Stimulated activated CD8-positive, alpha-beta memory T cell treated with anti-CD3 and anti-CD28 coated beads, Interleukin-7, amount 100 ng/mL, for 48 hours (primary cell): ENCODE data around the gene MAML3.

ENCODE experiments used
- DNase-seq, 2 donors: peaks; one replicate each; pipeline ENCODE4 v3.0.0-alpha.2; 2020; ENCODE audit warnings: low read depth in 1 of 2; ENCODE audit errors: extremely low read depth in 1 of 2

Gene MAML3

DNA sequence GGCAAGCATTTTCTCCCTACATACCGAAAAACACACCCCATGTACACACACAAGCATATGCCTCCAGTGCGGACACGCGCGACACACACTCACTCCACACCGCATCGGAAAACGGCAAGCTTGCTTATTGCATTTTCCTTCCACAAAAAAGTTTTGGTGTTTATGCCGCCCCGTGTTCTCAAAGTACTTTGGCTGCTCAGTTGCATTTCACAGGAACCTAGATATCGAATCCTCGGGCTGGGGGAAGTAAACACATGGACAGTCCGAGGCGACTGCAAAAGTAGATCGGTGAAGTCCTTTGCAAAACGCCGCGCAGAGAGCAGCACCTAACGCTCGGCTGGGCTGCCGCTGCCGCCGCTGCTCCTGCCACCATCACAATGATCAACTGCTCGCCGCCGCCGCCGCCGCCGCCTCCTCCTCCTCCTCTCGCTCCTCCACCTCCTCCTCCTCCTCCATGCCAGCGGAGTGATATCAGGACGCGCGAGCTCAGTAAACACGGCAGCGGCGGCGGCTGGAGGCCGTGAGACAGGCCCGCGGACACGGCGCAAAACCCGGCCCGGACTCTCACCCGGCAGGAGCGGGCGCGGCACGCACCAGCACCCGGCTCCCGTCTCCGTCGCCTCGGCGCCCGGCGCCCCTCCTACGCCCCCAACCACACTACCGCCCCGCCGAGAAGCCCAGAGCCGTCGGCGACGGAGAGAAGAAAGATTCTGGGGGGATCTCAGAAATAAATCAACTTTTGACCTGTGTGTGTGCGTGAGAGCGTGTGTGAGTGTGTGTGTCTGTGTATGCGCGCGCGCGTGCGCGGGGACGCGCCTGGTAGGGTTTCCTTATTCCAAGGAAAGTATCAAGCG is at the start of gene MAML3:
Gene MAML3, minus strand, starts transcription at position 467 of the 854 bp plus-strand sequence. CDS start 857 bp downstream, outside the sequence.
- DNase-seq: peak; percentile 64 to 73

DNA sequence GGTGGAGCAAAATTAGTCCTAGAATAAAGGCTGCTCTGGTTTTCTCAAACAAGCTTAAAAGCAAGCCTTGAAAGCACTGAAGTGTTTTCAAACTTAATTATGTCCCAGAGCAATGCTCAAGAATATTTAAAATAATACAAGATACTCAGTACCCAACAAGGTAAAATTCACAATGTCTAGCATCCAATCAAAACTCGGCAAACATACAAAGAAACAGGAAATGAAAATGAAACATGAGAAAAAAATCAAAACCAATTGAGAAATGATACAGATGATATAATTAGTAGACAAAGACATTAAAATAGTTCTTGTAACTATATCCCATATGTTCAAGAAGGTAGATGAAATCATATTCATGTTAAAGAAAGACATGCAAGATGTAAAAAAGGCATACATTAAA is 45.0 kb upstream of the MAML3 start:
- DNase-seq: no peak

DNA sequence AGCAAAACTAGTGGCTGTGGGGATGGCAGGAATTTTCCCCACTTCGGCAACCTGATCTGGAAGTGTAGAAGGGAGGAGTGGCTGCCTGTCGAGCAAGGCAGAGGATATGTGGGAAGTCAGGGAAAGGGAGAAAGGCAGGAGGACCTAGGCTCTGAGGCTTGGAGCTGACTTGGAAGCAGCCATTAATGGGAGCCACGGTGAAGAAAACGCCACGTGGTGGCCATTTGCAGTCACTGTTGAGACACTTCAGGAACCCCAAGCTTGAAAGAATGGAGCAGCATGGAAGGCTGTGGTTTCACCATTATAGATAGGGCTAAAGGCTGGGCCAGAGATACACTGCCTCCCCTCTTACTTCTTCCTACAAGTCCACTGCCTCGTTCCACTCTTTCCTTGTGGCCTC is 41.8 kb upstream of the MAML3 start:
- DNase-seq: no peak

DNA sequence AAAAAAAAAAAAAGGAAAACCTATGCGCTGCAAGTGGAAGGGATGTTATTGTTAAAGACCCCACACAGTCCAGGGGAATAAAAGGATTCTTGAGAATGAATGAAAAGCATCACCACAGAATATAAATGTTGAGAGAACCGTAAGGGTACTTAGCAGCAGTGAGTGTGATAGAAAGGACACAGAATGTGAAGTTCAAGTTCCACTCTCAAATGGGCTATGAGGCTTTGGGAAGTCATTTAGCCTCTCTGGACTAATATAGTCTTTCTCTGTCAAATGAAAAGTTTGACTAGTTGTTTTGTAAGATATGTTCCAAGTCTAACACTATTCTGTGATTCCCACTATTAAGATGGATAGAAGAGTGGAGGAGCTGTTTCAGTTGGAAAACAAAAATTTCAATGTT is 35.8 kb upstream of the MAML3 start:
- DNase-seq: no peak

DNA sequence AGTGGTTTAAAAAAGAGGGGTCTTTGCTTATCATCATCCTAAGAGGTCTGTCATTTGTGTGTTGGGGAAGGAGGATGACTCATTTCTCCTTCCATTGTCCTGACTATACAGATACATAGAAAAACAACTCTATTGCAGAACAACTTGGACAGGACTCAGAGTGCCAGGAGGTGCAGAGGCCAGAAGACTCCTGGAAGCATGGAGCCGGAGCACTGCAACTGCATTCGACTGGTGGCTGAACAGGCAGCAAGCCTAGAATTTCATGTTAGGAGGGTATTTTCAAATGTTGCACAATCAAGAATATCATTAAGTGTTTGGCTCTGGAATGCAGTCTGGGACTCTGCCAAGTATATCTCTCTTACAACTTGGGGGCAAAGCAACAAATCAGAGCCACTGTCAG is 35.0 kb upstream of the MAML3 start:
- no peak for DNase-seq

DNA sequence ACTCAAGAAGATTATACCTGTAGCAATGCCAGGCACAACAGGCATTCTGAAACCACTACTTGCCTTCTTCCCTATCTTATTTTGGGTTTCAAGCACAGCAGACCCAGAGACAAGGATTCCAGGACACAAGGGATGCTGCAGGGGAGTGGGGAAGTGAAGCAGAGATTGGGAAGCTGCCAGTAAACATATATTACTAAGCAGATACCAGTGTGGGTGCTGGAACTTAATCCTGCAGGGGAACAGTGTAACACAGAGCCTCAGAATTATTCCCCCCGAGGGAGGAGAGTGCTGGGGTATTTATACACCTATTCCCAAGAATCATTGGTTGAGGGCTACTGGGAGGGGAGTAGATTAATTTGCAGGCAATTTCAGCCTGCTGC is 33.3 kb upstream of the MAML3 start:
- no peak for DNase-seq

DNA sequence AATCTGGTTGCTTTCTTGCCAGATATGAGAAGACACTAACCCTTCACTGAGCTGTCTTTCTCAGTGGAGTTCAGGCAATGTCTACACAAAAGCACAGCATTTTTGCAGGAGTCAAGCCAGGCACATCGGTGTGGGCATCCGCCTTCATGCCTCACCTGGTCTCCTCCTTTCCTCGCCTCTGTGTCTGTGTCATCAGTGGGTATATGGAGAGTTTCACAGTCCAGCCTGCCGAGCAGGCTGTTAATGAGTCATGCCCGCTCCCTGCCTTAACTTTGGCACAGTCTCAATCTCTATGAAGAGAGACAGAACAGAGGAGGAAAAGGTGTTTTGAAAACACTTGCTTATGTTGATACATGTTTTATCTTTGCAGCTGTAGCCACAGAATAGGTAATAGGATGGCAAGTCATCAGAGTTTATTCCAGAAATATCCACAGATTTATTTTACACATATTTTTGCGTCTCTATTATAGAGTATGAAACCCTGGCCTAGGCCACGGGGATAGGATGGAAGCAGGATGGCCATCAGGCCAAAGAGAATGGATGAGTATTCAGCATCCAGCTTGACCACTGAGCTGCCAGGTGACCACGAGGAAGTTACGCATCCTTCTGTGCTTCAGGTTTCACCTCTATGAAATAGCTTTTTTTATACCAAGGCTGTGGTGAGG is 32.8 kb upstream of the MAML3 start:
- no peak for DNase-seq

DNA sequence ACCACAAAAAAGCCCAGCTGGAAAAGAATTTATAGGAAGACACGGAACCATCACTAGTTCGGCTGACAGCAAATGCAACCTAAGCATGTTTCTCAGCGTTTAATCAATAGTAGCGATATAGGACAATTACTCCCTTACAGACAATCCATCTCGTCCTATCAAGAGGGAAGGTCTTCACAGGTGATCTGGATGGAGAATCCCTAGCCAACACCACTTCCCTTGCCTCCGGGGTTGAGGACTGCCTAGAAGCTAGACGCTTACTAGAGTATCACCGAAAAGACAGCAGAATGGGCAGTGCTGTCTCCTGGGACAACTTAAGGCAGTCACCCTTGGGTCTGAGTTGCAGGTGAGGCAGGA is 32.1 kb upstream of the MAML3 start:
- DNase-seq: no peak

DNA sequence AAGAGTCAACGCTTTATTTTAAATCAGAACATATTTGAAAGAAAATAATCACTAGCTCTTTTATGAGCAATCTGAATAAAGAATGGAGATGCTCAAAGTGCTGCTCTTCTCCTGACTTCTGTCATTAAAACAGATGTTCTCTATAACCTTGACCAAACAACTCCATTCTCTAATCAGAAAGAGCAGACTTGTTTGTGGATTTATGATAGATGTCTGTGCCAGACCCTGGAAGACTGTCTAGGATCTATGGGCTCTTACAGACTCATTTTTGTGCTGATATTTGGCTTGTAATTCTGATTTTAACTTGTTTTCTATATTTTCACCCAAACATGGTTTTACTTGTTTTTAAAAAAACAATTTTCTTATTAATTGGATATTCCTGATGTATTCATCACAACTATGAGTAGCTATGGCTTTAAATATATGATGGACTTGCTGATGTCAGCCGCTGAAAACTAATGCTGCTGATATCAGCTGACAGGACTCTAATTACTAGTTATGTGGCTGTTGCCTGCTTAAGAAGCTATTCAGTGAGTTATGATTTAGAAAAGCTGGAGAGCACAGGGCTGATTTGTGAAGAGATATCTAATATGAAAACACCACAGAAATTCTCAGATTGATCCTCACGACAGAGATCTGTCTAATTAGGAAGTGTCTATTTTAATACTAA is 31.6 kb upstream of the MAML3 start:
- no peak for DNase-seq

DNA sequence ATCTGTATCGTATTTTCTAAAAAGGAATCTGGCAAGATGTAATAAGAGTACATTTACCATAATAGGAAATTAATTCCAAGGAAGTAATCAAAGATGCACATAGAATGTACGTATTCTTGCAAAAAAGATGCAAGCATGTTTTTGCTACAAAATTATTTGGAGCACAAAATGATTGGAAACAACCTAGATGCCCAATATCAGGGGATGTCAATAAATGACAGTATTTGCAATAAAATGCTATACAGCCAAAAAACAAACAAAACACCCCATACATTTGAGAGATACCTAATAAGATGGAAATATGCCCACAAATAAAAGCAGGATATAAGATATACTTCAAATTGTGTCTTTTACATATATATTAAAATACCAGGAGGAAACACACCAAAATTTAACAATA is 29.3 kb upstream of the MAML3 start:
- DNase-seq: no peak

DNA sequence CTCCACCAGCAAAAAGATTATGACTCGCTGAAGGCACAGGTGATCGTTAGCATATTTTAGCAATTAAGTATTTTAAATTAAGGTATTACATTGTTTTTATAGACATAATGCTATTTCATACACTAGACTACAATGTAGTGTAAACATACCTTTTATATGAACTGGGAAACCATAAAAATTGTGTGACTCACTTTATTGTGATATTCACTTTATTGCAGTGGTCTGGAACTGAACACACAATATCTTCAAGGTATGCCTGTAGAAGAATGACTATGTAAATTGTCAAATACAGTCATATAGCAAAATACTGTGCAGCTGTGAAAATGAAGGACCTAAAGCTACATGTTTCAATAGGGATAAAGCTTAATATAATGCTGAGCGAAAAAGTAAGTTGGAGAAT is 26.6 kb upstream of the MAML3 start:
- no peak for DNase-seq

DNA sequence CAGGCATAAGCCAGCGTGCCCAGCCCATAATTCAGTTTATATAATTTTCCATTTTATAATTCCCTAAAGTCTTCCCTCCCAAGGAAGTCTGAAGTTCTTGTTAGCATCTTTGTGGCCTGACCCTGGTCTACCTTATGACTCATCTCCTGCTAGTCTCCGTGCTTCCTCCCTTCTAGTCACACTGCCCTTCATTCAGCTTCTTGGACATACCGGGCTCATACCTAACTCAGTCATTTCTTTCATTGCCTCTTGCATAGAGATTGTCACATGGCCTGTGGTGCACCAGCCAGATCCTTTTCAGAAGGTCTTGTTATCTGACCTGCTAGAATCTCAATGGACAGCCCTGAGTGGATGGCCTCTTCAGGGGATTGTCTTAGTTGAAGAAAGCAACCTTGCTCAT is 22.8 kb upstream of the MAML3 start:
- DNase-seq: no peak

DNA sequence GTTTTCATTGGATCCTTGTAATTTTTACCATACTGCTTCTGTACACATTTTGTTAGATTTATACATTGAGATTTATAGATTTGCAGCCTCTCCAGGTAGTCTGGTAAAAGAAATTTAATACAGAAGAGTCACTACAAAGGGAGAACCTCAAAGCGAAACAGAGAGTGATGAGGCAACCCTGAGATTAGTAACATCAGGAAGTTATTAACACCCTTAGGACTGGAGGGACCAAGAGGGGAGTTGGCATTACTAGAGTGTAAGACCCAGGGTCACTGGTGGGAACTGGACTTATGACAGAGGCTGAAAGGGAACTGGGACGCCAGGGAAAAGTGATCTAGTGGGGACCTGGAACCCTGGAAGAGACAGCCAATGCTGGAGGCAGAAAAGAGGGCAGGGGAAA is 20.6 kb upstream of the MAML3 start:
- DNase-seq: no peak

DNA sequence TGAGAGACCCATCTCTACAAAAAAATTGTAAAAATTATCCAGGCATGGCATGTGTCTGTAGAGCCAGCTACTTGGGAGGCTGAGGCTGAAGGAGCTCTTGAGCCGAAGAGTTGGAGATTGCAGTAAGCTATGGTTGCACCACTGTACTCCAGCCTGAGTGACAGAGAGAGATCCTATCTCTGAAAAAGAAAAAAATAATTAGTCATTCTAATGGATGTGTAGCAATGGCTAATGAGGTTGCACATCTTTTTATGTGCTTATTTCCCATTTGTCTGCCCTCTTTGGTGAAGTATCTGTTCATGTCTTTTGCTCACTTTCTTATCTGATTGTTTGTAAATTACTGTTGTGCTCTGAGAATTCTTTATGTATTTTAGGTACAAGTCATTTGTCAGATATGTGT is 19.0 kb upstream of the MAML3 start:
- no peak for DNase-seq

DNA sequence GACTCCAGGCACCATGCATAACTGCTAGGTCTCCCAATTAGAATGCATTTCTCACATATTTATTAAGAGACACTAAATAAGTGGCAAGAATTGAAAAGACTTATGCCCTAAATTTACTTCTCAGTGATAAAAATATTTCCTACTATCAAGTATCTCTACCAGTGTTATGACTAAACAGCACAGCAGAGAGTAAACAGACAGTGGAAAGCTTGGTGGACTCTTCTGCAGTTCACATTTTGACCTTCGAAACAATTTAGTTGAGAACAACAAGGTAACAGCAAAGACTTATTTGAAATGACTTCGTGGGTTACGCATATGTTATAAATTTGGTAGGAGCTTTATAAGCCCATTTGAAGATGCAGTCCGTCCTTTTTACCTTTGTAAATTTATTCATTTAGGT is 16.3 kb upstream of the MAML3 start:
- no peak for DNase-seq

DNA sequence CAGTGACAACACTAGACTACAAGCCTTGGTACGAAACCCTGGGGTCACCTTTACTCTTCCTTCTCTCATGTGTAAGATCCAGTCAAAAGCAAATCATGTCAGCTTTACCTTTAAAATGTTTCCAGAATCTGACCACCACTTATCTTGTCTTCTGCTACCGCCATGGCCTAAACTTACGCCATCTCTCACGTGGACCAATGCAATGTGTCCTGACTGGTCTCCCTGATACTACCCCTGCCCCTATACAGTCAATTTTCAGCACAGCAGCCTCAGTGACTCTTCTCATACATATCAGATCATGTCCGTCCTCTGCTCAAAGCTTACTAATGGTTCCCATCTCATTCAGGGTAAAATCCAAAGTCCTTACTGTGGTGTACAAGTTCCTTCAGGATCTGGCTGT is 15.0 kb upstream of the MAML3 start:
- DNase-seq: no peak

DNA sequence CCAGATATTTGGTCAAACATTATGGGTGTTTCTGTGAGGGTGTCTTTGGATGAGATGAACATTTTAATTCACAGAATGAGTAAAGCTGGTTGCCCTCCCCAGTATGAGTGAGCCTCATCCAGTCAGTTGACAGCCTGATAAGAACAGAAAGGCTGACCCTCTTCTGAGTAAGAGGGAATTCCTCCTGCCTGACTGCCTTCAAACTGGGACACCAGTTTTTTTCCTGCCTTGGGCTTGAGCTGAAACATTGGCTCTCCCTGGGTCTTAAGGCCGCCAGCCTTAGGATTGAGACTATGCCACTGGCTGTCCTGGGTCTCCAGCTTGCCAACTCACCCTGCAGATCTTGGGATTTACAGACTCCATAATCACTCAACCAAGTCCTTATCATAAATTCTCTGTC is 14.5 kb upstream of the MAML3 start:
- no peak for DNase-seq

DNA sequence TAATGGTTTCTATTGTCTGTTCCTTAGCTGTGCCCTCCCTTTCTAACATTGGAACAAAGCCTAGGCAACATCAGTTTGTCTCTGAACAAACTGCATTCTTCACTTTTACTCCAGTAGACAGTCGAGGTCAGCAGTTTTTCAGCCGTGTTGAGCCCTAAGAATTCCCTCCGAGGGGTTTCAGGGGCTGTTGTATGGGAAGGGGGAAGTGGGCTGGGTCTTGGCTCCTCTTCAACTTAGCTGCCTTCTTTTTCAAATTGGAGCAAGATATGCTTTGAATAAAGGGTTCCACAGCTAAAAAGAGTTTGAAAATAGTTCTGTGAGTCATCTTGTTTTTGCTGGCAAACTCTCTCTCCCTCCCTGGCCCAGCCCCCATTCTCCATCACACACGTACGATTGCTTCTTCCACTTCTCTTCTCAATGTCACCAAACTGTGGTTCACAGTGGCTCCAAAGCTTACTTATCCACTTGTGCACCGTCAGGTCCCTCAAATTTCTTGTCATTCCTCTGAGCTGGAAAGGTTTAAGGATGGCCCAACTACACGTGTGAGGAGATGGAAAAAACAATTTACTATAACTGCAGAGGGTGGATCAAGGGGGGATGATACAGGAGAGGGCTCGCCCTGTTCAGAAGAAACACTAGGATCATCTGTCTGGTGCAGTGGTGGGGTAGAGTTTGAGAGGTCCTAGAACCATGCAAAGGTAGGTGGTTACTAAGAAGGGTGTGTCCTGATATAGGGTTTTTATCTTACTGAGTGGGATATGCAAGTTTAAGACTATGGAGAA is 9.2 kb upstream of the MAML3 start:
- DNase-seq: no peak

DNA sequence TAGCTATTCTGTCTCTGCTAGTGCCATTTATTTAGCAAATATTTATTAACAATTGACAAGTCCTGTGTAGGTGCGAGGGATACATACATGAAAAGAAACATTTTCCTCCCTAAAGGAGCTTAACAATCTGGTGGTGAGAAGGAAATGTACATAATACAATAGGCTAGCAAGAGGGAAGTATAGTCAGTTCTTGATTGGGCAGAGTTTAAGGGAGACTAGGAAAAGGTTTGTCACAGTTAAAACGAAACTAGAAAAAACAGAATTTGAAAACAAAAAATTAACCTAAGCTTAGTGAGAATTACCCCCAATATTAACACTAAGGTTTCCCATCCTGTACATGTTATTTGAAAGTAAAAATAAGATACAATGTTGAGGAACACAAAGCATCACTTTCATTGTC is 8.6 kb upstream of the MAML3 start:
- DNase-seq: no peak

DNA sequence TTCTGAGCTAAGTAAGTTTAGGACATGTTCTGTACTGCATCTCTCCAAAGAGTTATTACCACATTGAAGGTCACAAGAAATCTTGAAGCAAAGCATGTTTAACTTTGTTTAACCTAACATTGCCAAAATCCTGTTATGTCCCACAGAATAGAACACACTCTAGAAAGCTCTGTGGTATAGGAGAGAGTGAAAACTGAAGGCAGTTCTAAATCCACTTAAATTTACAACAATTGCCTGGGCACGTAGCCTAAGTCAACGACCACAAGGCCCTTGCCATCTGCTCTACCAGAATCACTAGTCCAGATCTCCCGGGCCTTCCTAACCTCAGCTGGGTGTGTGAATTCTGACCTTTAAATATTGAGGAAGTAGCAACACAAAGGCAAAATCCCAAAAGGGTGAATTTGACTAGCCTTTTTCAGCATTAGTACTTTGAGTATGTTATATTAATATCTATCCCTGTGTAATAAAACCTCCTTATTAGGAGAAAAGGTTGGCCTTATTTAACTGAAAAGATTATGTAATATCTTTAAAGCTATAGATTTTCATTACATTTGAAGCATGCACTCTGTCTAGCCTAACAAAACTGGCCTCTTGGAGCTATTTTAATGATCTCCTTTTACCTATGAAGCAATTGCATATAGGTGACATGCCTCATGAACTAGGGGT is 4.5 kb upstream of the MAML3 start:
- no peak for DNase-seq

DNA sequence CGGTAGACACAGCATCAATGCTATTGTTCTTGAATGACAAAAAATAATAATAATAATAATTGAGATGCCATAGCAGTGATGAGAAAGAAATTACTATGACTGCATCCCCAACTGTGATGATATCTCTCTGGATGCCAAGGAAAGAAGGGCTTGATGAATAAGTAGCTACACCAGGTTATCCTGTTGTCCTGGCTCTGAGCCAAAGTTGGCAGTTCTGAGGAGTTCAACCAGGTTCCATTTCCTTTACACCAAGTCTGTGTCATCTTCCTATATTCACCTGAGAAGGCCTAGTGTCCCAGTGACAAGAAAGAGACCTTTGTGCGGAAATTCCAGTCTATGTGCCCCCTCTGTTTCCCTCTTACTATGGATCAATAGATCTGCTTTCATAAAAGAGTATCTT is 3.4 kb upstream of the MAML3 start:
- no peak for DNase-seq
